Measurements from ENCODE around the gene BCL3.

Gene BCL3

DNA sequence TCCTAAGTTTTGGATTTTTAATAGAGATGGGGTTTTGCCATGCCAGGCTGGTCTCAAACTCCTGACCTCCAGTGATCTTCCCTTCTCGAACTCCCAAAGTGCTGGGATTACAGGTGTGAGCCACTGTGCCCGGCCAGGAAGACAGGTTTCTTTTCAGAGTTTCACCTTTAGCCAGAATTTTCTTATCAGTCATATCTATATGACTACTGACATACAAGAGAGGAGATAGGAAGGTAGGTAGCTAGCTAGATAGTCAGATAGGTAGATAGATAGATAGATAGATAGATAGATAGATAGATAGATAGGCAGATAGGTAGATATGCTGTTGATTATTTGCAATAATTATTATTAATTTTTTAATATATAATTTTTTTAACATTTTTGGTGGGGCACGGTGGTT is 36.8 kb downstream of the BCL3 start:
- in situ Hi-C loops (cut with HindIII; ENCODE audit: low sequenced_read_pairs), result no loop called here

DNA sequence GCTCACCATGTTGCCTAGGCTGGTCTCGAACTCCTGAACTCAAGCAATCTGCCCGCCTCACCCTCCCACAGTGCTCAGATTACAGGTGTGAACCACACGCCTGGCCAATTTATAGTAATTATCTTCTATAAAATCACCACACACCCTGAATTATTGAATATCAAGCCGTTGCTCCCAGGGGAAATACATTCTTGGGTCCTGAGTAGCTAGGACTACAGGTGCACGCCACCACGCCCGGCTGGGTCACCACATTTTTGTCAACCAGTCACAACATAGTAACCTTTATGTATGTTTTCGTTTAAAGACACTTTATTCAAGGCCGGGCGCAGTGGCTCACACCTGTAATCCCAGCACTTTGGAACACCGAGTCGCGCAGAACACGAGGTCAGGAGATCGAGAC is 37.5 kb downstream of the BCL3 start:
- in situ Hi-C loops (cut with HindIII; ENCODE audit: low sequenced_read_pairs), result no loop called here

DNA sequence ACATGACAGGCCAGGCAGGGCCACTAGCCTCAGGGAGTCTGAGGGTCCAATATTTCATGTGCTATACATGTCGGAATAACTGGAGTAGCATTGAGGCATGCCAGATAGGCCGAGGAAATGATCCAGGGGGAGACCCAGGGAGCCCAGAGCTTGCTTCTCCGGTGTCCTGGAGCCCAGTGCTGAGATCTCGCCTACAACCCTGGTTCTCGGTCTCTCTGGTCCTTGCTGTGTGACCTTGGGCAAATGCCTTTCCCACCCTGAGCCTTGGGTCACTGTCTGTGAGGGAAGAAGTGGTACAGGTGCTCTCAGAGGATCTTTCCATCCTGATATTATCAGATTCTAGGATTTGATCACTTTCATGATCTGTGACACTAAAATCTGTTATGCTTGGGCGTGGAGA is 40.5 kb downstream of the BCL3 start:
- in situ Hi-C loops (cut with HindIII; ENCODE audit: low sequenced_read_pairs), result no loop called here

DNA sequence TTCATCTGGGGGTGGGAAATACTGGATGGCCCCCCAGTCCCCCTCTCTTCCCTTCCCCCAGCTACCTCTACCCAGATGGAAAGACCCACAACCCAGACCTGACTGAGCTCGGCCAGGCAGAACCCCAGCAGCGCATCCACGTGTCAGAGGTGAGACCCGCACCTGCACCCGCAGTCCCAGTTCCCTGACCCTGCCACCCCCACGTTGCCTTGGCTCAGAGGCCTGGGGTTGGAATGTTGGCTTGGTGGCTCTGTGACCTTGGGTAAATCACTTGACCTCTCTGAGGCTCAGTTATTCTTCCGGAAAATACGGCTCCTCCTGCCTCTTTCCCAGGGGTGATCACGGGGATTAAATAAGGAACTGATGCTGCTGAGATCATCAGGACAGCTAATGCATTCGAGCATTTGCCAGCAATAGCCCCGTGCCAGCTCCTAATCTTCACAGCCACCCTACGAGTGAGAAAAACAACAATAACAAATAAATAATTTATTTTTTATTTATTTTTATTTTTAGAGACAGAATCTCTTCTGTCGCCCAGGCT is 41.5 kb downstream of the BCL3 start:
- in situ Hi-C loops (cut with HindIII; ENCODE audit: low sequenced_read_pairs), result no loop called here

DNA sequence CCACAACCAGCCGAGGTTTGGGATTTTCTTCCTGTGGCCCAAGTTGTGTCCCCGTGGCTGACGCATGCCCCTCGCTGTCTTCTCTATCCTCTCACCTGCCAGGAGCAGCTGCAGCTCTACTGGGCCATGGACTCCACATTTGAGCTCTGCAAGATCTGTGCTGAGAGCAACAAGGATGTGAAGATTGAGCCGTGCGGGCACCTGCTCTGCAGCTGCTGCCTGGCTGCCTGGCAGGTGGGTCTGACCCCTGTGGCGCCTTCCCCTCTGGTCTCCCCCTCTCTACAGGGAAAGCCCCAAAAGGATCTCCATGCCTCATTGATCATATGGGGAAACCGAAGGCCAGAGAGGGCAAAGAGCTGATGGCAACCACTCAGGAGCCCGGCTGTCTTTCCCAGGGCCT is 43.8 kb downstream of the BCL3 start:
- in situ Hi-C loops (cut with HindIII; ENCODE audit: low sequenced_read_pairs), result no loop called here

DNA sequence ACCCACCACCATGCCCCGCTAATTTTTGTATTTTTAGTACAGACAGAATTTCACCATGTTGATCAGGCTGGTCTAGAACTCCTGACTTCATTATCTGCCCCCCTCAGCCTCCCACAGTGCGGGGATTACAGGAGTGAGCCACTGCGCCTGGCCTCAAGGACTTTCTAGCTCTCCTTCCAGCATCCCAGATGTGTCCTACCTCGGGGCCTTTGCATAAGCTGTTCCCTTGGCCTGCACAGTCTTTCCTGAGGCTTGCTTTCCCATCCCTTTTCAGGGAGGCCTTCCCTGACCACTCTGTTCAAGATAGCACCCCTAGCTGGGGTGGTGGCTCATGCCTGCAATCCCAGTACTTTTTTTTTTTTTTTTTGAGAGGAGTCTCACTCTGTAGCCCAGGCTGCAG is 46.1 kb downstream of the BCL3 start:
- in situ Hi-C loops (cut with HindIII; ENCODE audit: low sequenced_read_pairs), result no loop called here

DNA sequence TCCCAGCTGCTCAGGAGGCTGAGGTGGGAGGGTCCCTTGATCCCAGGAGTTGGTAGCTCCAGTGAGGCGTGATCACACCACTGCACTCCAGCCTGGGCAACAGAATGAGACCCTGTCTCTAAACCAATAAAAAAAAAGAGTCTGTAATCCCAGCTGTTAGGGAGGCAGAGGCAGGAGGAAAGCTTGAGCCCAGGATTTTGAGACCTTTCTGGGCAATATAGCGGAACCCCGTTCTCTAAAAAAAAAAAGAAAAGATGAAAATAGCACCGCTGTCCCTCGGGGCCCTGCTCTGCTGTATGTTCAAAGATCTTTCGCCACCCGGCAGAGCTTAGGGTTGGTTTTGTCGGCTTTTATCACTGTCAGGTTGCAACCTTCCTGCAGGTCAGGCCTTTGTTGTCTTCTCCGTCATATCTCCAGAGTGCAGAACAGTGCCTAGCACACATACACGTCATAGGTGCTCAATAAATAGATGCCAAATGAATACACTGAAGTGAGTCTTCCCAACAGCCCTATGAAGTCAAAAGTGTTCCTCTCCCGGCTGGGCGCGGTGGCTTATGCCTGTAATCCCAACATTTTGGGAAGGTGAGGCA is 47.0 kb downstream of the BCL3 start:
- in situ Hi-C loops (cut with HindIII; ENCODE audit: low sequenced_read_pairs), result no loop called here

DNA sequence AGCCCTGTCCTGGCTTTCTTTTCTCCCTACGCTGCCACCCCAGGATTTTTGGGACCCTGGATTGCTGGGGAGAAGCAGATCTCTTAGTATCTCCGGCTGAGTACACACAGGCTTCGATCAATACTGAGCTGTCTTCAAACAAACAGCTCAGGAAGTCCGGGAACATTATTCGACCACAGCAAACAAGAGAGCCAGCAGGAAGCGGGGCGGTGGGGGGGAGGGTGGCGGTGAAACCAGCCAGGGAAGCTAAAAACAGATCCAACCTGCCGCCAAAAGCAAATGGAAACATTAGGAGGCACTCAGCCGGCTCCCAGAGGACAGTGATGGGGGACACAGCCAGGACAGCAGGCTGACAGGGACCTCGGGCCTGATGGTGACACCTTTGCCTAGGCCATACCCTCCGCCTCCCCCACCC is 48.2 kb downstream of the BCL3 start:
- in situ Hi-C loops (cut with HindIII; ENCODE audit: low sequenced_read_pairs), result no loop called here

DNA sequence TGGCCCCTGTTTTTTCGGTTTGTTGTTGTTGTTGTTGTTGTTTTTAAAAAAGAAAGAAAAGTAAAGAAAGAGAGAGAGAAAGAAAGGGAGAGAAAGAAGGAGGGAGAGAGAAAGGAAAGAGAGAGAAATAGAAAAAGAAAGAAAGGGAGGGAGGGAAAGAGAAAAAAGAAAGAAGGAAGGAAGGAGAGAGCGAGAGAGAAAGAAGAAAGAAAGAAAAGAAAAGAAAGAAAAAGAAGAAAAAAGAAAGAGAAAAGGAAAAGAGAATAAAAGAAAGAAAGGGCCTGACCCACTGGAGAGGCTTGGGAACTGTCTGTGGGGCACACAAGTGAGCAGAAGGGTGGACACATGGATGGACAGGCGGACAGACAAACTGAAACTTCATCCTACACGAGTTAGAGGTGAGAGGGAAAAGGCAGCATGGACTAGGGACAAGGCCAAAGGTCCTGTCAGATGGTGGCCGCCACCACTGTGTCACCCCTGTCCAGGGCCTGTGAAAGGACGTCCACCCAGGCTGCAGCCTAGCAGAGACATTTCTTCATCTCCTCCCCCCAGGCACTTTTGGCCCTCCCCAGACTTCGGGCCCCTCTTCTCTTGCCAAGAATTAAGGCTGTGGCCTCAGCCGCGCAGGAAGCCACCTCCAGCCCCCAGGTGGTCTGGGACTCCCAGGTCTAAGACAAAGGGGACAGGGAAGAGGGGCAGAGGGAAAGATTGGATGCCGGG is 51.3 kb downstream of the BCL3 start:
- in situ Hi-C loops (cut with HindIII; ENCODE audit: low sequenced_read_pairs), result loop anchor here (10.0 kb wide), 1 partner anchor 85 kb away; no protein-coding TSS in a partner anchor

DNA sequence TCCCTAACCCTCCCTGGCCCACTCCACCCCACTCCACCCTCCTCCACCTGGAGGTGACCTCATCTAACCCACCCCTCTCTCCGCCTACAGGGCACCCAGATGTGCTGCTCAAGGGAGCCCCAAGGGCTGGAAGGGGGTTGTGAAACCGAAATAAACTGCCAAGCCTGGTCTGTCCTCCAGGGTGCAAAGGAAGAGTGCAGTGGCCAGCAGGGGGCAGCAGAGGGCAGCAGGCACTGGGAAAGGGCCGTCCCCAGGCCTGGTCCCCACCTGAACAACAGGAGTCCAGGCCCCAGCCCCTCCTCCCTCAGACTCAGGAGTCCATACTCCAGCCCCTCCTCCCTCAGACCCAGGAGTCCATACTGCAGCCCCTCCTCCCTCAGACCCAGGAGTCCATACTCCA is 52.0 kb downstream of the BCL3 start:
- in situ Hi-C loops (cut with HindIII; ENCODE audit: low sequenced_read_pairs), result loop anchor here (10.0 kb wide), 1 partner anchor 86 kb away; no protein-coding TSS in a partner anchor

DNA sequence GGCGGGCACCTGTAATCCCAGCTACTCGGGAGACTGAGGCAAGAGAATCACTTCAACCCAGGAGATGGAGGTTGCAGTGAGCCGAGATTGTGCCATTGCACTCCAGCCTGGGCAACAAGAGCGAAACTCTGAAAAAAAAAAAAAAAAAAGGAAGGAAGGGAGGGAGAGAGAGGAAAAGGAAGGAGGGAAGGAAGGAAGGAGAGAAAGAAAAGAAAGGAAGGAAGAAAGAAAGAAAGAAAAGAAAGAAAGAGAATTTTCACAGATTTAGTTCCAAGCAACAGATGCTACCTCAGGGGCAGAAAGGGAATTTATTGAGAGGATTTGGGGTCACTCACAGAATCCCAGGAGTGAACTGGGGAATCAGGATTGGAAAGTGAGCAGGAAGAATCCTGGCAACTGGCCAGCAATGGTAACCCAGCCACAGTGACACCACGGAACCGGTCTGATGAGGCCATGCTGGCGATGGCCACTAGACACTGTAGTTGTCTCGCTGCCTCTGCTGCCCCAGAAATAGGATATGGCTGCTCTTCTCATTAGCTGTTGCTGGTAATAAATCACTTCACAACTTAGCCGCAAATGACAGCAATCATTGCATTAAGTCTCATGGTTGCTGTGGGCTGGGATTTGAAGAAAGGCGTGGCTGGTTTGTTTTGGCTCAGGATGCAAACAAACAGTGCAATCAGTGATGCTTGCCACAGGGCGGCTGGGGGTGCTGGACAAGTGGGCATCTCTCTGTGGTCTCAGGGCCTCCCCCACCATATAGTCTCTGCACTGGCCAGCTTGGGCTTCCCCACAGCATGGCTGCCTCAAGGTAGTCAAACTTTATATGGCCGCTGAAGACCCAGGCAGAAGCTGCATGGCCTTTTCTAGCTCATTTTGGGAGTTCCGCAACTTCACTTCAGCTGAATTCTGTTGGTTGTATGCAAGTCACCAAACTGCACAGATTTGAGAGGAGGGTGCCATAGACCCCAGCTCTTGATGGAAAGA is 55.2 kb downstream of the BCL3 start:
- in situ Hi-C loops (cut with HindIII; ENCODE audit: low sequenced_read_pairs), result loop anchor here (10.0 kb wide), 1 partner anchor 89 kb away; no protein-coding TSS in a partner anchor

DNA sequence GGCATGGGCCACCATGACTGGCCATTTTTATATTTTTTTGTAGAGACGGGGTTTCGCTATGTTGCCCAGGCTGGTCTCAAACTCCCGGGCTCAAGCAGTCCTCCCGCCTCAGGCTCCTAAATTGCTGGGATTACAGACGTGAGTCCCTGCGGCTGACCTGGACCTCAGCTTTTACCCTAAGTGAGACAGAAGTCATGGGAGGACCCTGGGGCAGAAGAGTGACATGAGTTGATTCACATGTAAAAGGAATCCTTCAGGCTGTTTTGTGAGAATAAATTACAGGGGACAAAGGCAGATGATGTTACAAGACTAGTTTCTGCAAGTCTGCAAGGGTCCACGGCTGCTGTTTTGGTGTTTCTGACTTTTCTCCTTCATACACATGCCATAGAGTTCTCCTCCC is 57.8 kb downstream of the BCL3 start:
- in situ Hi-C loops (cut with HindIII; ENCODE audit: low sequenced_read_pairs), result loop anchor here (10.0 kb wide), 1 partner anchor 91 kb away; no protein-coding TSS in a partner anchor

DNA sequence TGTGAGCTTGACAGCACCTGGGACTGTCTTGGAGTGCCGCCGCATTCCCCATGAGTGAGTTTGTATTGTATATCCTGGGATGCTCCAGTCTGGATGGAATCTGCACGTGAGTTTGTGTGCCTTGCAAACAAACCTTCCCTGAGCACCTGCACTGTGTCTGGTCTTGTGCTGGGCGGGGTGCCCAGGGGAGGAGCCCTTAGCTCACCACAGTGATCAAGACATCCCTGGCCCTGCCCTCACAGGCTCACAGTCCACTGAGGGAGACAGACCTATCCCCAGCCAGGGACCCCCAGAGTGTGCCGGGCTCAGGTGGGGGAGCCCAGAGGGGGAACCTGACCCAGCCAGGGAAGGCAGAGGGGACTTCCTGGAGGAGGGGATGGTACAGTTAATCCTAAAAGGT is 58.7 kb downstream of the BCL3 start:
- in situ Hi-C loops (cut with HindIII; ENCODE audit: low sequenced_read_pairs), result loop anchor here (10.0 kb wide), 1 partner anchor 92 kb away; no protein-coding TSS in a partner anchor

DNA sequence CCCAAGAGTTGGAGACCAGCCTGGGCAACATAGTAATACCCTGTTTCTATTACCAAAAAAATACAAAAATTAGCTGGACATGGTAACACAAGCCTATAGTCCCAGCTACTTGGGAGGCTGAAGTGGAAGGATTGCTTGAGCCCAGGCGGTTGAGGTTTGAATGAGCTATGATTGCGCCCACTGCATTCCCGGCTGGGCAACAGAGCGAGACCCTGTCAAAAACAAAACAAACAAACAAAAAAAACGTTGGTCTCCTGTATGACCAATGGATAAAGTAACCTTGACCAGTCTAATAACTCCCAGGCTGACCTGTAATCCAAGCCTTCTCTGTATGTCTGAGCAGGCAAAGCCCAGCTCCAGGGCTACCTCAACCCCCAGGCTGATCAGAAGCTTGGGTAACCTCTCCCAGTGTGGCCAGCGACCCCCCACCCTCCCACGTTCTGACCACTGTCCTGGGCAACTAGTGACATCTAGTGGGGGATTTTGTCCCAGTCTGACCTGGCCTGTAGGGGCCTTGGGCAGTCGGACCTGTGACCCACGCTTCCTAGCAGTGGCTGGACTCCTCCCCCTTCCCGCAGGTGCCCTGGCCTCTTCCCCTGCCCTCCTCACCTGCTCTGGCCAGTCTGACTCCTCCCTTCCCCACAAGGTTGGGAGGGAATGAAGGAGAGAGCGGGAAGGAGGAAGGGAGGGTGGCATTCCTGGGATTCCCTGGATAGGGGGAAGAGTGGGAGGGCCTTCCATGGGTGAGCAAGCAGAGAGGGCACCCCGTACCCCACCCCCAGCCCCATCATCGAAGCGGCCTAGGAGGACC is 59.3 kb downstream of the BCL3 start:
- in situ Hi-C loops (cut with HindIII; ENCODE audit: low sequenced_read_pairs), result loop anchor here (10.0 kb wide), 1 partner anchor 93 kb away; no protein-coding TSS in a partner anchor

DNA sequence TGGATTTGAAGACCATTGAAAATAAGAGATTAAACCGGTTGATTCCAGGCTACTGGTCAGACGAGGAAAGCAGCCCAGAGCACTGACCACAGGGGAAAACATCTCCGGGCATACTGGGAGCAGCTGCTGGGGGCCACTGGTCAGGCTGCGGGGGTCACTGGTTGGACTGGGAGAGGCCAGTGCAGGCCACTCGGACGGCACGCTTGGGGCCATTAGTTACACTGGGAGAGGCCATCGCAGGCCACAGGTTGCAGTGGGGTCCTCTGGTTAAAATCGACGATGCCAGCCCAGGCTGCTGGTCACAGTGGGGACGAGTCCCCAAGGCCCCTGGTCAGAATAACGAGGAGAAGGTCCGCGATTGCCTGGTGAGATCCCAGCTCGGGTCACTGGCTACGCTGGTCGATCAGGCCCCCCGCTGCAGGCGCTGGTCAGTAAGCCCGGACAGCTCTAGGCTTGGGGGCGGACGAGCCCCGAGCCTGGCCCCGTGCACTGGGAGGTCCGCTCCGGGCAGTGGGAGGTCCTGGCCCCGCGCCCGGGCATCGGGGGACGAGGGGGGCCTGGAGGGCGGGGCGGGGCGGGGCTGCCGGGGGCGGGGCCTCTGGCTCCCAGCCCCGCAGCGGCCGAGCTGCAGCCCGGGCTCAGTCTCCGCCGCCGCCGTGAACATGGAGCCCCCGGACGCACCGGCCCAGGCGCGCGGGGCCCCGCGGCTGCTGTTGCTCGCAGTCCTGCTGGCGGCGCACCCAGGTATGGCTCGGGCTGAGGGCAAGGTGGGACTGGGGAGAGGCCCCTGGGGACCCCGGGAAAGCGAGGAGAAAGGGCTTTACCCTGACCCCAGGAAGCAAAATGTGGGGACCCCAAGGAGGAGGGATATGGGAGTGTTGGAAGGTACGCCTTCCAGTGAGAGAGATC is 60.2 kb downstream of the BCL3 start, which contains the start of gene BCAM:
BCAM (plus strand) TSS at position 641 of the 909 bp plus-strand sequence; CDS start at position 663, 22 bp downstream.
- in situ Hi-C loops (cut with HindIII; ENCODE audit: low sequenced_read_pairs), result loop anchor here (10.0 kb wide), 1 partner anchor 94 kb away; no protein-coding TSS in a partner anchor
